ENCODE results near the gene TMEM72.

TMEM72 gene

GRCh38 chr10:44890696-44891563 lies 20.2 kb upstream of the TMEM72 start:
- no peak for DNase-seq

- DNase-seq, result no peak
Observed at GRCh38 chr10:44891721-44892120, 19.4 kb upstream of the TMEM72 start.

DNA sequence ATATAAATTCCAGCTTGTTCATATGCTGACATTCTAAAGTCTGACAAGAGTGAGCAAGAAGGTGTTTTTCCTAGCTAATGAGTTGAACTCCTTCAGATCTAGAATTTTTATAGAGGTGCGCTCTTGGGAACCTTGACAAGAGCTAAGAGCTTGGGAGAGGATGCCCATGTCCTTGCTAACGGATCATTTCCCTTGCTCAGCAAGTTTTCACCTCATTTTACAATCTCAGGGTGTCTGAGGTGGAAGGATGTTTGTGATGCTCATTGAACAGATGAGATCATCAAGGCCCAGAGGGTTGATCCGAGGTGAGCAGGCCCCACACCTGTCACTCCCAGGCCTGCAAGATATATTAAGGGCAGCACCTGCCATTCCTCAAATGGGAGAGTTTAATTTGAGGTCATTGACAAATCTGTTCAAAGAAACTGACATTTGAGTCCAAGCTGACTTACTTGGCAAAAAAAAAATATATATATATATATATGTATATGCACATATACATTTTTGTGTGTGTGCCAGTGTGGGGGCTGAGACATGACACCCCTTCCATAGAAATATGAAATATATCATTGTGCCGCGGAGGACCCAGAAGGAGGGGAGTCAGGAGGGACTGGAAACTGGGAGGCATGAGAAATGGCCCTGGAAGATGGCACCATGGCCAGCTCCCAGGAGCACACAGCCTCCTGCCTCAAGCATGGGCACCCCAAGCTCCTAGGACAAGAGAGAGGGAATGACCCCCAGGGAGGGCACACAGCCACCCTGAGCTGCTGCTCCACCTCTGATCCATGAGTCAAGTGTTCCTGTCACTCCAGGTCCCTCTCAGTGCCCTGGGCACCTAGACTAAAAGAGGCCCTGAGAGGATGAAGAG lies 17.3 kb upstream of the TMEM72 start:
- no peak for DNase-seq

- DNase-seq, result no peak
Observed at GRCh38 chr10:44894691-44895090, 16.4 kb upstream of the TMEM72 start.

- no peak for DNase-seq
Observed at GRCh38 chr10:44895280-44895679, 15.9 kb upstream of the TMEM72 start.

GRCh38 chr10:44897049-44897448 lies 14.1 kb upstream of the TMEM72 start:
- no peak for DNase-seq

DNA sequence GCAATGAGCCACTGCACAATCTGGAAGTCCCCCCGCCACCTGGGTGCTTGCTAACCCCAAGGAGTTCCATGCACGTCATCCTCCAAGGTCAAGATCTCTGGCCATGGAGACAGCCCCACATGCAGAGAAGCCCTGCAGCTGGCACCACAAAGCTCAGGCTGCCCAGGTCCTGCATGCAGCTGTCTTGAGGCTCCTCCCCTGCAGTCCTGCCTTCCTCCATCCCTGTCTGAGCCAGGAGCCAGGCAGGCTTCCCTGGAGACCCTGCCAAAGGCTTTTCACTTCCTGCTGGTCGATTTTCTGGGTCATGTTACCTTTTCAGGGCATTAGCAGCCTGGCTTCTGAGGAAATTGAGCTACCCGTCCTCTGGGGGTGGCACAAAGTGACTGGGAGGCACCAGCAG lies 12.5 kb upstream of the TMEM72 start:
- no peak for DNase-seq

DNA sequence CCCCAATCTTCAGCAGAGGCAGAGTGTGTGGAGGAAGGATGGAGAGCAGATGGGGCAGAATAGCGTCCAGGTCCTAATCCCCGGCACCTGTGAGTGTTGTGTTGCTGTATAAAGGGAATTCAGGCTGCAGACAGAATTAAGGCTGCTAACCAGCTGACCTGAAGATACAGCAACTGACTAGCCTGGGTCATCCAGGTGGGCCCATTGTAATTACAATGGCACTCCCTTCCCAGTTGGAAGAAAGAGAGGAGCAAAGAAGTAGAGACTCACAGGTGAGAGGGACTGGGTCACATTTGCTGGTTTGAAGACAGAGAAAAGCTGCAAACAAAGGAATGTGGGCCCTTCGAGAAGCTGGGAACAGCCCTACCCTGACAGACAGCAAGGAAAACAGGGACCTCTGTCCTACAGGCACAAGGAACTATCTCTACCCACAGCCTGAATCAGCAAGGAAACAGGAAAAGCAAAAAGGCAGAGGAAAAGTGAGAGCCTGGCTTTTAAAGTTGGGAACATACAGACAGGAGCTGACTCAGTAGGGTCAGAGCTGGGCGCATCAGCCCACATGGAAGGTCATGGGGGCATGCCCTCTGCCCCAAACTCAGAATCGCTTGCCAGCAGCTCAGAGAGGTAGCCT lies 11.6 kb upstream of the TMEM72 start:
- no peak for DNase-seq

DNA sequence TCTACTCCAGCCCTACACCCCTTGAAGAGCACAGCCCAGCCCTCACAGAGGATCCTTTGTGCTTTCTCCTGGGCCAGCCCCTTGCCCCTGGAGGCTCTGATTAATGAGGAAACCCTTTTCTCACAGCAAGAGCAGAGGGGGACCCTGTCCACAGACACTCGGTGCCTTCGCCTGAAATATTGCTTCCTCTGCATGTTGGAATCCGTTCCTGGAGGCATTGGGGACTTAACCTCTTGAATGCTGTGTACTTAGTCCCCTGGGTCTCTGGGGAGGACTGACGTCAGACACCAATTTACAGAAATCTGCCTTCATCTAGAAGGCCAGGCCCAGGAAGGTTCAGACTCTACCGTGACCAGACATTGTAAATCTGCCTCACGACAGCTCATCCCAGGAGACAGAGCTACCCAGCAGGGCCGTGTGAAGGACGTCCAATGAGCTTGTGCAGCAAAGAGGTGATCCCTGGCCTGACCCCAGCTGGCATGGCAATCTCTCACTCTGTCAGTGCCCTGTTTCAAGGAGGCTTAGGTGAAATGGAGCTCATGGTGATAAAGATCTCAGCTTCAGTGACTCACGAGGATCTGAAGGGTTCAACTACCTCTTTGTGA lies 8.1 kb upstream of the TMEM72 start:
- DNase-seq, result no peak

DNA sequence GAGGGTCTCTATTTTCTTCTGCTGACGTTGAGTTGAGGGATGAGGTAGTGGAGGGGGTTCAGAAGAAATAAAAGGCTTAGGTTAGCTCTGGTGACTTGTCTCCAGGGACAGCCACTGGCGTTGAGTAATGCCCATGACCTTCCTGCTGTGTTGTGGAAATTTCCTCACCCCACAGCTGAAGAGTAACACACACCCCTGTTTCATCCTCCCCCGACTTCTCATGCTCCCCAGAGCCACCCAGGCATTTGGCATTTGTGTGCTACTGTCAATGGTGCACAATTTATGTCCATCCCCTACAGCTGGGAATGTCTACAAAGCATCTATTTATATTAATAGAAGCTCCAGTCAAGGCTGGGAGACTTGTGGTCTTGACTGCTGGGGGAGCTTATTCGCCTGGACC lies 4.7 kb upstream of the TMEM72 start:
- DNase-seq, result no peak

- DNase-seq, result no peak
Observed at GRCh38 chr10:44907556-44907955, 3.6 kb upstream of the TMEM72 start.

DNA sequence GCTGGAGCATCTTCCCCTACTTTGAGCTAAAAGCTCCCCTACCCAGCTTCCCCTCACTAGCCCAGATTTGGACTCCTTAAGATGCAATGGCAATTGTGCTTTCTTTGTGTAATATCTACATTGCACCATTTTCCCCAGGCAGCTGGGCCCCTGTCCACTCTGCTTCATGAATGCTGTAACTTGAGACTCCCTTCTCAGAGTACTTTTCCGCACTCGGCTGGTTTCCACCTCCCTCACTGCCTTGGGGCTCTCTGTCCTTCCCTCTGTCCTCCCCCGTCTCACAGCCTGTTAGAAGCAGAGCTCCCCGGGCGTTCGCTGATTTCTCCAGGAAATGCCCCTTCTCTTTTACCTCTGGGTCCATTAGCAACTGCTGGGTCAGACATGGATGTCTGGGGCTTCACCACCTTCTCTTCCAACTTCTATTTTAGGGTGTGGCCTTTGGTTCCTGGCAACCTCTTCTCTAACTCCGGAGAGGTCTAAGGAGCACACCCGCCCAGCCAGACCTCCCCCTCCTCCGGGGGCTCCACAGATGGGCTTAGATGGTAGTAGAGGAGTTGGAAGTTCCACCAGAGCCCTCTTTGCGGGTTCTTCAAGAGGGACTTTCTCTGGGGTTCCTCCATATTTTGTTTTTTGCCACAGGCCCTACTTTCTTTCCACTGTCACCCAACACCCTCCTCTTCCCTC lies 2.9 kb upstream of the TMEM72 start:
- DNase-seq, result no peak

DNA sequence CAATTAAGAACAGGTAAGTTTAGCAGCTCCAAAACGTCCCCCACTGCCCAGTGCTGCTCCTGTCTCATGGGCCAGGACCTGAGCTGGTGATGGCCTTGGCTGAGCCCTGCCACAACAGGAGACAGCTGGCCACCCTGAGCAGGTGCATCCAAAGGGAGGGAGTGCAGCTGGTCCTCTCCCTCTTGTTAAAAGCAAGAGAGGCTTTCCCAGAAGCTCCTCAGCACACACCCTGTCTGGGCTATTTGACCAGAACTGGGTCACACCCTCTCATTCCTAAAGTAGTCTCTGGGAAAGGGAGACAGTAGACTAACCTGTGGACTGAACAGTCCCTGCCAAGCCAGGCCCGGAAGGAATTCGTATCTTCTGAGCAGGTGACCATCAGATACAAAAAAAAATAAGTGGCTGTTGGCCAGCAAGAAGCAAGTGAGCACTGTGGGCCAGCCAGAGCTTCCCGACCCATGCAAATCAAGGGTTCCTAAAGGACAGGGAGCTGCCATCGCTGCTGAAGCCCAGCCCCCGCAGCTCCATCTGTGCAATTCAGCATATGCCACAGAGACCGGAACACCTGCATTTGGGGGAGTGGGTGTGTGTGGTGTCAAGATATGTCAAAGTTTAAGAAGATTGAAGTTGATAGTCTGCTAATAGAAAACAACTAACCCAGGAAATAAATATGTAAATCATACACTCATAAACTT lies 2.1 kb upstream of the TMEM72 start:
- no peak for DNase-seq

- DNase-seq, result no peak
Observed at GRCh38 chr10:44909910-44910309, 1.2 kb upstream of the TMEM72 start.

GRCh38 chr10:44910602-44911001 lies 535 bp upstream of the TMEM72 start:
- DNase-seq, result no peak

DNA sequence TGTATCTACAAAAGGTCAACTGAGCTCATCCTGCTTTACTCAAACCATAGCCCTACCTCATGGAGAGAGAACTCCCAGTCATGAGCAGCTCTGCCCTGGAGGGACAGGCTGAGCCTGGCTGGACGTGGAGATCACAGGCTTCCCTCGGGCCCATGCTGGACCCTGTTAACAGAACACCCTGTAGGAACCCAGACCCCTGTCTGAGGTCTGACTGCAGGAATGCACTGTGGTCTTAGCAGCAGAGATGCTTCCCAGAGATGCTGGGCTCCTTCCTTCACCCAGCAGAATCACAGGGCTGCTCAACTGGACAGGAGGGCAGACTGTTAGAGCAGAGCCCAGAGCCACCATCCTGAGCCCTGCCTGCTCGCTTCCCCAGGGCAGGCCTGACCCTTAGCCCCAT lies 814 bp downstream of the TMEM72 start:
- no peak for DNase-seq

- no peak for DNase-seq
Observed at GRCh38 chr10:44913350-44914081, 2.4 kb downstream of the TMEM72 start.

DNA sequence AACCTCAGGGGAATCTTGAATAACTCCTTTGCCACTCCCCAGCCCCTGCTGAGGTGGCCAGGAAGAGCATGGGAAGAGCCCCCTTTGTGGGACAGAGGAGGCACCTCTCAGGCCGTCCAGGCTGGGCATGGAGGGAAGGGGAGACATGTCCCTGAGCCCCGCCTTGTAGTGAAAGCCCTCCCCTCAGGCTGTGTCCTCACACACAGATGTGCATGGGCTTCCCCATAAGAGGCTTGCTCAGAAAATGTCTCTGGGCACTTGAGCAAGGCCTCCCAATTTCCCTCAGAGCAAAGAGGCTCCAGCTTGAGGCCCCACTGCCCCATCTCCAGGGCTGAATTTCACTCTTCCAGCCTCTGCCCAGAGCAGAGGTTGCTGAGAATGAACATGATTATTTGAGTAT lies 3.8 kb downstream of the TMEM72 start:
- DNase-seq, result no peak

- DNase-seq, result no peak
Observed at GRCh38 chr10:44916429-44916828, 5.3 kb downstream of the TMEM72 start.

DNA sequence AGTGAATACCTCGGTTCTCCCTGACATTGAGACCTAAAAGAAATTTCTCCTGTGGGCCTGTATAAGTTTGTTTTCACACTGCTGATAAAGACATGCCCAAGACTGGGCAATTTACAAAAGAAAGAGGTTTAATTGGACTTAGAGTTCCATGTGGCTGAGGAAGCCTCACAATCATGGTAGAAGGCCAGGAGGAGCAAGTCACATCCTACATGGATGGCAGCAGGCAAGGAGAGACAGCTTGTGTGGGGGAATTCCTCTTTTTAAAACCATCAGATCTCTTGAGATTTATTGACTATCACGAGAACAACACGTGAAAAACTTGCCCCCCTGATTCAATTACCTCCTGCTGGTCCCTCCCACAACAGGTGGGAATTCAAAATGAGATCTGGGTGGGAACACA lies 6.7 kb downstream of the TMEM72 start:
- DNase-seq, result no peak

- DNase-seq, result no peak
Observed at GRCh38 chr10:44920252-44920651, 9.1 kb downstream of the TMEM72 start.

Measured in NCI-H446 treated with DMSO at 0.1 percent for 48 hours (cell line).